GM10266 (cell line): Measurements from ENCODE around the gene APEX1.

ENCODE experiments used
- DNase-seq: peaks from one replicate; pipeline ENCODE4 v3.0.0; 2012; ENCODE audit errors: extremely low spot score
- CTCF ChIP-seq: IDR thresholded peaks from 2 replicates; pipeline ENCODE4 v1.5.1; 2012; ENCODE audit warnings: mild to moderate bottlenecking, low read depth; ENCODE audit not compliant: control insufficient read depth, insufficient read depth; ENCODE audit errors: missing control alignments

Gene APEX1

GRCh38 chr14:20455355-20456300 lies 602 bp downstream of the APEX1 start:
- TF ChIP-seq CTCF = no peak
- no peak for DNase-seq

- DNase-seq = no peak
- TF ChIP-seq CTCF = no peak
Measured at GRCh38 chr14:20456971-20457370, 1.9 kb downstream of the APEX1 start.

GRCh38 chr14:20458031-20458789 lies 3.2 kb downstream of the APEX1 start:
- no peak for DNase-seq
- TF ChIP-seq CTCF = no peak

- TF ChIP-seq CTCF = no peak
- DNase-seq = peak; percentile 24
Measured at GRCh38 chr14:20460458-20461224, 5.6 kb downstream of the APEX1 start.

GRCh38 chr14:20461225-20462141 lies 6.5 kb downstream of the APEX1 start, which contains the start of gene PIP4P1:
Gene PIP4P1, minus strand, starts transcription at chr14:20461434. Its CDS starts 109 bp downstream, at chr14:20461325.
- no peak for TF ChIP-seq CTCF
- DNase-seq = peak; percentile 94

- no peak for TF ChIP-seq CTCF
- DNase-seq = no peak
Measured at GRCh38 chr14:20468764-20469241, 13.8 kb downstream of the APEX1 start.
